Measurements from ENCODE around the gene SCG2.

DNA sequence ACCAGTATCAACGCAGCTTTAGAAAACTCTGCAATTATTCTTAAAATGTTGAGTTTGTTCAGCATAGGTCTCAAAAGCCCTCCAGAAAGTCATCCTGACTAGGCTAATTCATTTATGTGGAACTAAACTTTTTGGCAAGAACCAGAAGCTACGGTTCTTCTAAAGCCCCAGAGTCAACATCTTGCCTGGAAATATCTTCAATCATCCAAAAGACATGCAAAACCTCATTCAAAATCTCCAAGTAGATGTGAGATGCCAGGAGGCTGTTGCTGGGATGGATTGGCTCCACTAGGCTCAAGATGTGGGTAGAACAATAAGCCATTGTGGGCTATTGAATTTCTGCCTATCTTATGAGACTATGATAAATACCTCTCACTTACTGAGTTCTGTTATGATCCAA is 2.1 kb upstream of the SCG2 start:
- TF ChIP-seq ZFX (IDR thresholded peaks at IDR 0.05; ENCODE audit: borderline replicate concordance), result no peak
- TF ChIP-seq, protein P1, sequence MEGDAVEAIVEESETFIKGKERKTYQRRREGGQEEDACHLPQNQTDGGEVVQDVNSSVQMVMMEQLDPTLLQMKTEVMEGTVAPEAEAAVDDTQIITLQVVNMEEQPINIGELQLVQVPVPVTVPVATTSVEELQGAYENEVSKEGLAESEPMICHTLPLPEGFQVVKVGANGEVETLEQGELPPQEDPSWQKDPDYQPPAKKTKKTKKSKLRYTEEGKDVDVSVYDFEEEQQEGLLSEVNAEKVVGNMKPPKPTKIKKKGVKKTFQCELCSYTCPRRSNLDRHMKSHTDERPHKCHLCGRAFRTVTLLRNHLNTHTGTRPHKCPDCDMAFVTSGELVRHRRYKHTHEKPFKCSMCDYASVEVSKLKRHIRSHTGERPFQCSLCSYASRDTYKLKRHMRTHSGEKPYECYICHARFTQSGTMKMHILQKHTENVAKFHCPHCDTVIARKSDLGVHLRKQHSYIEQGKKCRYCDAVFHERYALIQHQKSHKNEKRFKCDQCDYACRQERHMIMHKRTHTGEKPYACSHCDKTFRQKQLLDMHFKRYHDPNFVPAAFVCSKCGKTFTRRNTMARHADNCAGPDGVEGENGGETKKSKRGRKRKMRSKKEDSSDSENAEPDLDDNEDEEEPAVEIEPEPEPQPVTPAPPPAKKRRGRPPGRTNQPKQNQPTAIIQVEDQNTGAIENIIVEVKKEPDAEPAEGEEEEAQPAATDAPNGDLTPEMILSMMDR (IDR thresholded peaks at IDR 0.05), result no peak
